ENCODE data around the gene ST6GALNAC3. TPM values are rescaled to one million over a fixed set of nuclear protein-coding genes. Genes with fewer than 3 reads are reported as not detected.

Gene ST6GALNAC3
- total RNA-seq, 1 experiment from 2014 or later: 2.2 TPM

- H2AFZ ChIP-seq (ENCODE audit: low read depth, low read length, poor library complexity, severe bottlenecking): no peak overlapping the region
- H3K9me3 ChIP-seq (ENCODE audit: control insufficient read depth in 1 of 2, insufficient read depth in 1 of 2, low read depth in 1 of 2, low read length in 2 of 2): no peaks in the 10 kb centered on the region
- RAD21 ChIA-PET (ENCODE audit: low non-redundant PET in 1 of 2, low total read pairs in 2 of 2, uncharacterized antibody in 2 of 2, unreplicated experiment in 2 of 2): no interaction called here
- DNase-seq (ENCODE audit: low read depth, low spot score) (no peak), ATAC-seq (no peak)
- H3K9ac ChIP-seq (ENCODE audit: low read length): no peak overlapping the region
- H4K20me1 ChIP-seq (ENCODE audit: insufficient read depth): no peaks in the 10 kb centered on the region
- no peak overlapping the region for H3K4me2 ChIP-seq (ENCODE audit: low read length)
- H3K27me3 ChIP-seq (ENCODE audit: insufficient read depth, low read length): no peaks in the 10 kb centered on the region
- H3K9me2 ChIP-seq (ENCODE audit: insufficient read depth): no peaks in the 10 kb centered on the region
- TF ChIP-seq, protein P1, sequence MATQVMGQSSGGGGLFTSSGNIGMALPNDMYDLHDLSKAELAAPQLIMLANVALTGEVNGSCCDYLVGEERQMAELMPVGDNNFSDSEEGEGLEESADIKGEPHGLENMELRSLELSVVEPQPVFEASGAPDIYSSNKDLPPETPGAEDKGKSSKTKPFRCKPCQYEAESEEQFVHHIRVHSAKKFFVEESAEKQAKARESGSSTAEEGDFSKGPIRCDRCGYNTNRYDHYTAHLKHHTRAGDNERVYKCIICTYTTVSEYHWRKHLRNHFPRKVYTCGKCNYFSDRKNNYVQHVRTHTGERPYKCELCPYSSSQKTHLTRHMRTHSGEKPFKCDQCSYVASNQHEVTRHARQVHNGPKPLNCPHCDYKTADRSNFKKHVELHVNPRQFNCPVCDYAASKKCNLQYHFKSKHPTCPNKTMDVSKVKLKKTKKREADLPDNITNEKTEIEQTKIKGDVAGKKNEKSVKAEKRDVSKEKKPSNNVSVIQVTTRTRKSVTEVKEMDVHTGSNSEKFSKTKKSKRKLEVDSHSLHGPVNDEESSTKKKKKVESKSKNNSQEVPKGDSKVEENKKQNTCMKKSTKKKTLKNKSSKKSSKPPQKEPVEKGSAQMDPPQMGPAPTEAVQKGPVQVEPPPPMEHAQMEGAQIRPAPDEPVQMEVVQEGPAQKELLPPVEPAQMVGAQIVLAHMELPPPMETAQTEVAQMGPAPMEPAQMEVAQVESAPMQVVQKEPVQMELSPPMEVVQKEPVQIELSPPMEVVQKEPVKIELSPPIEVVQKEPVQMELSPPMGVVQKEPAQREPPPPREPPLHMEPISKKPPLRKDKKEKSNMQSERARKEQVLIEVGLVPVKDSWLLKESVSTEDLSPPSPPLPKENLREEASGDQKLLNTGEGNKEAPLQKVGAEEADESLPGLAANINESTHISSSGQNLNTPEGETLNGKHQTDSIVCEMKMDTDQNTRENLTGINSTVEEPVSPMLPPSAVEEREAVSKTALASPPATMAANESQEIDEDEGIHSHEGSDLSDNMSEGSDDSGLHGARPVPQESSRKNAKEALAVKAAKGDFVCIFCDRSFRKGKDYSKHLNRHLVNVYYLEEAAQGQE (IDR thresholded peaks at IDR 0.05; ENCODE audit: low read depth): no peak
- TF ChIP-seq CTCF (IDR thresholded peaks at IDR 0.05 in 2 of 3, conservative IDR thresholded peaks at IDR 0.05 in 1 of 3; ENCODE audit: borderline replicate concordance in 1 of 3, insufficient read depth in 1 of 3, low read depth in 2 of 3, low read length in 2 of 3) (no peak), EGR1 (IDR thresholded peaks at IDR 0.05; ENCODE audit: low read depth) (no peak), ZFX (IDR thresholded peaks at IDR 0.05) (no peak), FOSL1 (IDR thresholded peaks at IDR 0.05; ENCODE audit: low read depth) (no peak), SP1 (IDR thresholded peaks at IDR 0.05; ENCODE audit: low read depth) (no peak)
- TF ChIP-seq, protein P2, sequence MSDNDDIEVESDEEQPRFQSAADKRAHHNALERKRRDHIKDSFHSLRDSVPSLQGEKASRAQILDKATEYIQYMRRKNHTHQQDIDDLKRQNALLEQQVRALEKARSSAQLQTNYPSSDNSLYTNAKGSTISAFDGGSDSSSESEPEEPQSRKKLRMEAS (IDR thresholded peaks at IDR 0.05): no peak
- intact Hi-C loops (cut with micrococcal nuclease): no loop called here
- no peaks in the 10 kb centered on the region for H3K4me1 ChIP-seq (ENCODE audit: control insufficient read depth in 1 of 2, insufficient read depth in 2 of 2, low read length in 2 of 2)
- no peaks in the 10 kb centered on the region for H3K36me3 ChIP-seq (ENCODE audit: control insufficient read depth in 1 of 2, insufficient read depth in 2 of 2, low read length in 2 of 2)
- no peak overlapping the region for H3K4me3 ChIP-seq (replicated peaks in 1 of 2; ENCODE audit: low read depth in 1 of 2, low read length in 2 of 2)
- POLR2A ChIA-PET: no interaction called here
- no peak overlapping the region for H3K27ac ChIP-seq (ENCODE audit: low read depth, low read length)
- no TSS peak for BruUV-seq (replicated peaks)
- no peaks in the 10 kb centered on the region for H3K79me2 ChIP-seq (ENCODE audit: insufficient read depth, low read length)
- CTCF ChIA-PET: no interaction called here
Measured at GRCh38 chr1:76130992-76131391, 56.4 kb downstream of the ST6GALNAC3 start.

Data from HCT116 (cell line).